ENCODE results near the gene TMEM39B. TPM values are rescaled to one million over a fixed set of nuclear protein-coding genes. Genes with fewer than 3 reads are reported as not detected.

TMEM39B gene
- polyA plus RNA-seq, 3 donors: 3.3 to 30.6 (median 3.4) TPM

DNA sequence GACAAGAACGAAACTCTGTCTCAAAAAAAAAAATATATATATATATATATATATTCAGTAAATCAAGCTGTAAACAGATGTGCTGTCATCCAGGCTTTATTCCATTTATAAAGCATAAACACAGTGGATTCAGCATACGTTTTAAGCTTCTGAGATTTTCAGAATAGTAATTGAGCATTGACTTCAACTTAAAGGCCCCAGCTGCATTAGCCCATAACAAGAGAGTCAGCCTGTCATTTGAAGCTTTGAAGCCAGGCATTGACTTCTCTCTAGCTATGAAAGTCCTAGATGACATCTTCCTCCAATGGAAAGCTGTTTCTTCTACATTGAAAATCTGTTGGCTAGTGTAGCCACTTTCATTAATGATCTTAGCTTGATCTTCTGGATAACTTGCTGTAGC is 41.7 kb downstream of the TMEM39B start:
- no peaks in the 10 kb centered on the region for H3K27me3 ChIP-seq (ENCODE audit: control insufficient read depth in 2 of 2, insufficient read depth in 2 of 2, low read length in 2 of 2)
- no peak overlapping the region for H3K4me3 Mint-ChIP-seq
- no peak overlapping the region for H2AFZ ChIP-seq (ENCODE audit: insufficient read depth, low read depth, low read length, poor library complexity, severe bottlenecking)
- DNase-seq: no peak
- peaks cover 16 to 29% of the 10 kb centered on the region in 2 donors for H3K36me3 Mint-ChIP-seq
- intact Hi-C loops (cut with micrococcal nuclease): loop anchor here in 1 of 2 donors (5.0 kb wide), 1 partner anchor 278 kb away; the partner anchor contains the start of gene BSDC1
- no CpG with 5 or more reads among the region's 2 CpGs for WGBS (ENCODE audit: insufficient coverage)
- no peak overlapping the region for H3K9ac ChIP-seq (ENCODE audit: insufficient read depth, low read length, poor library complexity, severe bottlenecking)
- H3K36me3 ChIP-seq (replicated peaks in 1 of 2; ENCODE audit: control insufficient read depth in 1 of 2, insufficient read depth in 2 of 2, low read length in 2 of 2): peaks cover 2 to 12% of the 10 kb centered on the region in 2 donors
- H3K27me3 Mint-ChIP-seq (ENCODE audit: low read depth in 3 of 3): peaks cover 0 to 2% (median 0%) of the 10 kb centered on the region in 3 donors
- H3K4me1 ChIP-seq (ENCODE audit: control insufficient read depth in 1 of 2, insufficient read depth in 2 of 2, low read length in 2 of 2): peaks cover 5 to 10% of the 10 kb centered on the region in 2 donors
- H3K79me2 ChIP-seq (ENCODE audit: insufficient read depth, low read length): peaks cover 99% of the 10 kb centered on the region
- TF ChIP-seq, protein P1, sequence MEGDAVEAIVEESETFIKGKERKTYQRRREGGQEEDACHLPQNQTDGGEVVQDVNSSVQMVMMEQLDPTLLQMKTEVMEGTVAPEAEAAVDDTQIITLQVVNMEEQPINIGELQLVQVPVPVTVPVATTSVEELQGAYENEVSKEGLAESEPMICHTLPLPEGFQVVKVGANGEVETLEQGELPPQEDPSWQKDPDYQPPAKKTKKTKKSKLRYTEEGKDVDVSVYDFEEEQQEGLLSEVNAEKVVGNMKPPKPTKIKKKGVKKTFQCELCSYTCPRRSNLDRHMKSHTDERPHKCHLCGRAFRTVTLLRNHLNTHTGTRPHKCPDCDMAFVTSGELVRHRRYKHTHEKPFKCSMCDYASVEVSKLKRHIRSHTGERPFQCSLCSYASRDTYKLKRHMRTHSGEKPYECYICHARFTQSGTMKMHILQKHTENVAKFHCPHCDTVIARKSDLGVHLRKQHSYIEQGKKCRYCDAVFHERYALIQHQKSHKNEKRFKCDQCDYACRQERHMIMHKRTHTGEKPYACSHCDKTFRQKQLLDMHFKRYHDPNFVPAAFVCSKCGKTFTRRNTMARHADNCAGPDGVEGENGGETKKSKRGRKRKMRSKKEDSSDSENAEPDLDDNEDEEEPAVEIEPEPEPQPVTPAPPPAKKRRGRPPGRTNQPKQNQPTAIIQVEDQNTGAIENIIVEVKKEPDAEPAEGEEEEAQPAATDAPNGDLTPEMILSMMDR (IDR thresholded peaks at IDR 0.05): no peak
- no peak overlapping the region for H3K27ac ChIP-seq (ENCODE audit: low read depth in 1 of 2, low read length in 2 of 2)
- no peak overlapping the region for H3K4me3 ChIP-seq (replicated peaks in 1 of 3; ENCODE audit: low read depth in 2 of 3, low read length in 3 of 3)
- peaks cover 30% of the 10 kb centered on the region for H3K4me1 Mint-ChIP-seq
- peaks cover 97% of the 10 kb centered on the region for H4K20me1 ChIP-seq (ENCODE audit: insufficient read depth, low read length)
- H3K4me2 ChIP-seq (replicated peaks; ENCODE audit: extremely low read depth, low read length, poor library complexity, severe bottlenecking): no peak overlapping the region
- H3K27ac Mint-ChIP-seq: peak overlapping the region in 1 of 7 donors; percentile 32
- H3K9me3 Mint-ChIP-seq: no peaks in the 10 kb centered on the region
- no peaks in the 10 kb centered on the region for H3K9me3 ChIP-seq (replicated peaks in 1 of 2; ENCODE audit: control insufficient read depth in 1 of 2, insufficient read depth in 1 of 2, low read length in 2 of 2)

DNA sequence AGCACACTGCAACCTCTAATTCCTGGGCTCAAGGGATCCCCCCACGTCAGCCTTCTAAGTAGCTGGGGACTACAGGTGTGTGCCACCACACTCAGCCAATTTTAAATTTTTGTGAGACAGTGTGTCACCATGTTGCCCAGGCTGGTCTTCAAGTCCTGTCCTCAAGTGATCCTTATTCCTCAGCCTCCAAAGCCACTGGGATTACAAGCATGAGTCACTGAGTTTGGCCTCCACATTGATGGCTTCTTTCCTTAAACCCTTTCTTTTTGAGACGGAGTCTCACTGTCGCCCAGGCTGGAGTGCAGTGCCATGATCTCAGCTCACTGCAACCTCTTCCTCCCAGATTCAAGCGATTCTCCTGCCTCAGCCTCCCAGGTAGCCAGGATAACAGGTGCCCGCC is 42.8 kb downstream of the TMEM39B start:
- peaks cover 0 to 2% (median 0%) of the 10 kb centered on the region in 3 donors for H3K27me3 Mint-ChIP-seq (ENCODE audit: low read depth in 3 of 3)
- 100% methylated on average over 3 of the region's 5 CpGs for WGBS (ENCODE audit: insufficient coverage)
- H3K9me3 Mint-ChIP-seq: no peaks in the 10 kb centered on the region
- H3K27ac Mint-ChIP-seq: peak overlapping the region in 3 of 7 donors; percentile 30 to 51 (median 50)
- Histone ChIP-seq H3K9ac (ENCODE audit: insufficient read depth, low read length, poor library complexity, severe bottlenecking) (no peak overlapping the region), H4K20me1 (ENCODE audit: insufficient read depth, low read length) (peaks cover 95% of the 10 kb centered on the region), H3K4me3 (replicated peaks in 1 of 3; ENCODE audit: low read depth in 2 of 3, low read length in 3 of 3) (no peak overlapping the region), H3K27ac (ENCODE audit: low read depth in 1 of 2, low read length in 2 of 2) (no peak overlapping the region), H3K36me3 (replicated peaks in 1 of 2; ENCODE audit: control insufficient read depth in 1 of 2, insufficient read depth in 2 of 2, low read length in 2 of 2) (peaks cover 2 to 12% of the 10 kb centered on the region in 2 donors), H3K4me1 (ENCODE audit: control insufficient read depth in 1 of 2, insufficient read depth in 2 of 2, low read length in 2 of 2) (peaks cover under 1 to 2% of the 10 kb centered on the region in 2 donors), H3K79me2 (ENCODE audit: insufficient read depth, low read length) (peaks cover 99% of the 10 kb centered on the region), H2AFZ (ENCODE audit: insufficient read depth, low read depth, low read length, poor library complexity, severe bottlenecking) (no peak overlapping the region), H3K4me2 (replicated peaks; ENCODE audit: extremely low read depth, low read length, poor library complexity, severe bottlenecking) (no peak overlapping the region), H3K27me3 (ENCODE audit: control insufficient read depth in 2 of 2, insufficient read depth in 2 of 2, low read length in 2 of 2) (no peaks in the 10 kb centered on the region), H3K9me3 (replicated peaks in 1 of 2; ENCODE audit: control insufficient read depth in 1 of 2, insufficient read depth in 1 of 2, low read length in 2 of 2) (no peaks in the 10 kb centered on the region)
- H3K36me3 Mint-ChIP-seq: peaks cover 14 to 25% of the 10 kb centered on the region in 2 donors
- TF ChIP-seq, protein P1 (IDR thresholded peaks at IDR 0.05): no peak
- intact Hi-C loops (cut with micrococcal nuclease): no loop called here
- peaks cover 20% of the 10 kb centered on the region for H3K4me1 Mint-ChIP-seq
- H3K4me3 Mint-ChIP-seq: no peak overlapping the region
- DNase-seq: no peak

All from CD14-positive monocyte (primary cell).